Bronchial epithelial cell (primary cell): ENCODE measurements around the gene ASPDH. TPM values are rescaled to one million over a fixed set of nuclear protein-coding genes. Genes with fewer than 3 reads are reported as not detected.

Source experiments
- DNase-seq: peaks from one replicate; pipeline ENCODE4 v3.0.0-alpha.2; 2010; ENCODE audit warnings: low read depth
- FAIRE-seq: peaks from 2 replicates; lab custom pipeline; 2011; peaks lifted over from hg19 to GRCh38; lab: Jason Lieb, UNC
- H3K27me3 ChIP-seq: 2 replicates; pipeline ENCODE4 v1.5.1; 2011; ENCODE audit warnings: low read length; ENCODE audit not compliant: control insufficient read depth, insufficient read depth
- H3K36me3 ChIP-seq: 2 replicates; pipeline ENCODE4 v1.5.1; 2011; ENCODE audit warnings: low read length; ENCODE audit not compliant: control insufficient read depth, insufficient read depth
- H3K4me3 ChIP-seq: 2 replicates; pipeline ENCODE4 v1.5.1; 2011; ENCODE audit warnings: mild to moderate bottlenecking, low read depth, low read length, control low read depth
- total RNA-seq: library from RNA; depleted of rRNA; stranded (reverse); fragments of >200 nt; gene quantifications from 2 replicates; pipeline ENCODE4 v1.2.1, GENCODE V29; 2014
- TF ChIP-seq, protein P1 (sequence below): IDR thresholded peaks from 2 replicates; pipeline ENCODE4 v1.5.1; 2011; ENCODE audit warnings: mild to moderate bottlenecking, moderate library complexity, low read length, control low read depth, inconsistent platforms; ENCODE audit not compliant: insufficient read depth, severe bottlenecking

ASPDH gene
- total RNA-seq, 1 donor from 2014 or later: not detected

DNA sequence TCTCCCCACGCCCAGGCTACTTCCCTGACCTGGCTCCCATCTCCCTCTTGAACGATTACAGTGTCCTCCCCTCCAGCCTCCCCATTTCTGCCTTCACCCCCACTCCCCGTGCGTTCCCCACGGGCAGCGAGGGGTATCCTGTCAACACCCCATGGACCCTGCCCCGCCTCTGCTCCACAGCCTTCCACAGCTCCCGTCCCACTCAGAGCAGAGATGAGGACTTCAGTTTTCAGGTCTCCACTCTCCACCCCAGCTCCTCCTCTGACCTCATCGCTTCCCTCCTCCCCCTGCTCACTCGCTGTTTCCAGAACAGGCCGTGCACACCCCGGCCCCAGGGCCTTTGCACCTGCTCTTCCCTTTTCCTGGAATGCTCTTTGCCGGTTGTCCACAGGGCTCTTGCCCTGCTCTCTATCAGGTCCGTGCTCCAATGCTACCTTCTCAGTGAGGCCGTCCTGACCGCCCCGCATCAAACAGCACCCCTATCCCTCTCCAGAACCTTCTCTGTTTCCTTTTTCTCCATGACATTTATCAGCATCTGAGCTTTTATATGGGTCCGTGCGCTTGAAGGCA lies 39.5 kb upstream of the ASPDH start:
- no peak overlapping the region for H3K4me3 ChIP-seq
- H3K36me3 ChIP-seq: no peaks in the 10 kb centered on the region
- TF ChIP-seq, protein P1, sequence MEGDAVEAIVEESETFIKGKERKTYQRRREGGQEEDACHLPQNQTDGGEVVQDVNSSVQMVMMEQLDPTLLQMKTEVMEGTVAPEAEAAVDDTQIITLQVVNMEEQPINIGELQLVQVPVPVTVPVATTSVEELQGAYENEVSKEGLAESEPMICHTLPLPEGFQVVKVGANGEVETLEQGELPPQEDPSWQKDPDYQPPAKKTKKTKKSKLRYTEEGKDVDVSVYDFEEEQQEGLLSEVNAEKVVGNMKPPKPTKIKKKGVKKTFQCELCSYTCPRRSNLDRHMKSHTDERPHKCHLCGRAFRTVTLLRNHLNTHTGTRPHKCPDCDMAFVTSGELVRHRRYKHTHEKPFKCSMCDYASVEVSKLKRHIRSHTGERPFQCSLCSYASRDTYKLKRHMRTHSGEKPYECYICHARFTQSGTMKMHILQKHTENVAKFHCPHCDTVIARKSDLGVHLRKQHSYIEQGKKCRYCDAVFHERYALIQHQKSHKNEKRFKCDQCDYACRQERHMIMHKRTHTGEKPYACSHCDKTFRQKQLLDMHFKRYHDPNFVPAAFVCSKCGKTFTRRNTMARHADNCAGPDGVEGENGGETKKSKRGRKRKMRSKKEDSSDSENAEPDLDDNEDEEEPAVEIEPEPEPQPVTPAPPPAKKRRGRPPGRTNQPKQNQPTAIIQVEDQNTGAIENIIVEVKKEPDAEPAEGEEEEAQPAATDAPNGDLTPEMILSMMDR: no peak
- FAIRE-seq (no peak), DNase-seq (no peak)
- H3K27me3 ChIP-seq: peaks cover 3% of the 10 kb centered on the region

DNA sequence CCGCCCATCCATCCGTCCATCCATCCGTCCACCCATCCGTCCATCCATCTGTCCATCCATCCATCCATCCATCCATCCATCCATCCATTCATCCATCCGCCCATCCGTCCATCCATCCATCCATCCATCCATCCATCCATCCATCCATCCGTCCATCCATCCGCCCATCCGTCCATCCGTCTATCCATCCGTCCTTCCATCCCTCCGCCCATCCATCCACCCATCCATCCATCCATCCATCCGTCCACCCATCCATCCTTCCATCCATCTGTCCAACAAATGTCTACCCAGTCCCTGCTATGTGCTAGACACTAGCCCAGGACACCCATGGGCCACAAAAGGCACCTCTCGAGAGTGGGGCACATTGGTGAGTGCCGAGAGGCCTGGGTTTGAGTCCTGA lies 38.8 kb upstream of the ASPDH start:
- H3K27me3 ChIP-seq: peaks cover 3% of the 10 kb centered on the region
- no peak for DNase-seq
- H3K4me3 ChIP-seq: no peak overlapping the region
- FAIRE-seq: no peak
- TF ChIP-seq, protein P1: no peak
- no peaks in the 10 kb centered on the region for H3K36me3 ChIP-seq

DNA sequence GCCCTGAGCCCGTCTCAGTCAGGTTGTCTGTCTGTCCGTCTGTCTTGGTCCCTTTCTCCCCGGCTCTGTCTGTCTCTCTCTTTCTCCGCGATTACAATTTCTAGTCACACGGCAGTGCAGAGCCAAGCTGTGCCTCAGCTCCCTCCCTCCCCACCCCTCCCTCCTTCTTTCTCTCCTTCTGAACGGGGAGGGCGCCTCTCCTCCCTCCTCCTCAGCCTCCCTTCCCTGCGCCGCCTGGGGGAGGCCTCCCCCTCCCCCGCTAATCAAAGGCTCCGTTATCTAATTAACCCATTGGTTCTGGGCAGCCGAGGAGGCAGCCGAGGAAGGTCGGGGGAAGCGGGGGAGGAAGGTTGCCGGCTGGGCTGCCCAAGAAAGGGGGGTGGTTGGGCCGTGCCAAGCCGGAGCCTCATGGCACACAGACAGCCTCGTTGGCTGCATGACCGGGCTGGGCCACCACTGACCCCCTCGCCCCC lies 38.0 kb upstream of the ASPDH start:
- DNase-seq (no peak), FAIRE-seq (no peak)
- Histone ChIP-seq H3K4me3 (no peak overlapping the region), H3K27me3 (peaks cover 3% of the 10 kb centered on the region), H3K36me3 (no peaks in the 10 kb centered on the region)
- TF ChIP-seq, protein P1: no peak

DNA sequence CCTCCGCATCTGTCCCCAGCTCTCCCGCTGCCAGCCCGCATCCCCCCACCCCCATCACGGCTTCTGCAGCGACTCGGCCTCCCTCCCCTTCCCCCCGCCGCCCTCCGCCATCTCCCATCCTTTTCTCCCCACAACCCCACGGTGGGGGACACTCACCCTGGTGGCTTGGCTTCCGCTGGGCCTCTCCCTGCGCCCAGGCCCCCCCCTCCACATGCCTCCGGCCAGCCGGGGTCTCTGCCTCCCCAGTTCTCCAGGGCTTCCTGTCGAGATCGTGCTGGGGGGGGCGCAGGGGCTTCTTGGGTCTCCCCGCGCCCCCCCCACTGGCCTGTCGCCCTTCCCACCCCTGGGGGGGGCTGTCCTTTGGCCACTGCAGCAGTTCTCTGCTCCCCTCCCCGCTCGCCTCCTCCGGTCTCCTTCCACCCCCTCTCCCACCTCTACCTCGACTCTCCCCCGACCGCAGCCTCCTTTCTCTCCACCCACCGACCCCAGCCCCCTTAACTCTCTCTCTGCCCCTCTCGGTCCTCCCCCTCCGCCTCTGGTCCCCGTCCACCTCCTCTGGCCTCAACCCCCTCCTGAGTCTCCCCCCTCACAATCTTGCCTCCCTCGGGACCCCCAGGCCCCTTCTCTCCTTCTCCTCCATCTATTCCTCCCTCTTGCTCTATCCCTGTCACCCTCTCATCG lies 37.5 kb upstream of the ASPDH start:
- DNase-seq: no peak
- H3K36me3 ChIP-seq: no peaks in the 10 kb centered on the region
- TF ChIP-seq, protein P1: no peak
- FAIRE-seq: no peak
- H3K4me3 ChIP-seq: no peak overlapping the region
- peaks cover 3% of the 10 kb centered on the region for H3K27me3 ChIP-seq

- Histone ChIP-seq H3K27me3 (peaks cover 3% of the 10 kb centered on the region), H3K4me3 (no peak overlapping the region), H3K36me3 (no peaks in the 10 kb centered on the region)
- no peak for FAIRE-seq
- TF ChIP-seq, protein P1: no peak
- no peak for DNase-seq
Observed at GRCh38 chr19:50550594-50550966, 36.9 kb upstream of the ASPDH start.
